H1 (cell line): Measurements from ENCODE around the gene ERH. TPM values are rescaled to one million over a fixed set of nuclear protein-coding genes. Genes with fewer than 3 reads are reported as not detected.

Source experiments
- CTCF ChIA-PET: fragments of 300-600 bp; sonication (Branson Sonifier 250); formaldehyde crosslinking; loops from one replicate; lab custom pipeline; 2021; ENCODE audit not compliant: partially characterized antibody; lab: Charles Lee
- POLR2A ChIA-PET: fragments of 300-600 bp; sonication (Branson Sonifier 250); formaldehyde crosslinking; loops from one replicate; lab custom pipeline; 2021; ENCODE audit warnings: inconsistent platforms; ENCODE audit not compliant: partially characterized antibody; lab: Charles Lee
- DNase-seq, 2 experiments: peaks; one replicate each; pipeline versions ENCODE4 v3.0.0 to v3.0.0-alpha.2; 2010 to 2022; ENCODE audit warnings: low spot score in 2 of 2, low read depth in 1 of 2, mixed read lengths in 1 of 2
- FAIRE-seq: peaks from 2 replicates; lab custom pipeline; 2011; peaks lifted over from hg19 to GRCh38; lab: Jason Lieb, UNC
- H2AFZ ChIP-seq: 2 replicates; pipeline ENCODE4 v1.8.1; 2012; ENCODE audit warnings: low read length, inconsistent platforms
- H2AK5ac ChIP-seq: 2 replicates; pipeline ENCODE4 v1.6.1; 2013; ENCODE audit warnings: low read depth, low read length
- H2BK120ac ChIP-seq: replicated peaks from 2 replicates; pipeline ENCODE3; 2013; ENCODE audit warnings: low read depth, low read length, inconsistent platforms
- H2BK12ac ChIP-seq: 2 replicates; pipeline ENCODE4 v1.6.1; 2013; ENCODE audit warnings: low read depth, low read length
- H2BK15ac ChIP-seq: 2 replicates; pipeline ENCODE4 v1.6.1; 2013; ENCODE audit warnings: low read length
- H2BK20ac ChIP-seq: 2 replicates; pipeline ENCODE4 v1.6.1; 2013; ENCODE audit warnings: low read length
- H2BK5ac ChIP-seq: 2 replicates; pipeline ENCODE4 v1.6.1; 2013; ENCODE audit warnings: low read depth, low read length
- H3K14ac ChIP-seq: 2 replicates; pipeline ENCODE4 v1.6.1; 2013; ENCODE audit warnings: inconsistent platforms; ENCODE audit not compliant: insufficient read length
- H3K18ac ChIP-seq: 2 replicates; pipeline ENCODE4 v1.6.1; 2013; ENCODE audit warnings: low read length; ENCODE audit errors: extremely low read depth
- H3K23ac ChIP-seq: 2 replicates; pipeline ENCODE4 v1.6.1; 2013; ENCODE audit warnings: inconsistent platforms; ENCODE audit not compliant: insufficient read length
- H3K23me2 ChIP-seq: 2 replicates; pipeline ENCODE4 v1.6.1; 2013; ENCODE audit warnings: low read depth, low read length
- H3K27ac ChIP-seq: 2 replicates; pipeline ENCODE4 v1.6.1; 2011; ENCODE audit warnings: low read depth, low read length, inconsistent platforms
- H3K27me3 ChIP-seq, 4 experiments: replicated peaks in 1 of 4; 1 replicate in 1 of 4; 2 replicates in 3 of 4; pipeline versions ENCODE4 v1.6.1 to v1.8.1; 2011 to 2013; ENCODE audit warnings: low read length in 3 of 4, mild to moderate bottlenecking in 3 of 4, inconsistent platforms in 2 of 4, mixed read lengths in 2 of 4, moderate library complexity in 1 of 4; ENCODE audit not compliant: control insufficient read depth in 3 of 4, insufficient read depth in 3 of 4; ENCODE audit errors: extremely low read depth in 1 of 4
- H3K36me3 ChIP-seq, 4 experiments: 2 replicates each; pipeline versions ENCODE4 v1.6.1 to v1.8.1; 2011 to 2013; ENCODE audit warnings: mild to moderate bottlenecking in 4 of 4, low read length in 3 of 4, moderate library complexity in 2 of 4, control low read depth in 1 of 4, inconsistent platforms in 1 of 4; ENCODE audit not compliant: insufficient read depth in 4 of 4, control insufficient read depth in 2 of 4
- H3K4ac ChIP-seq: replicated peaks from 2 replicates; pipeline ENCODE3; 2013; ENCODE audit warnings: low read length, low read depth, mixed read lengths, inconsistent platforms; ENCODE audit not compliant: insufficient read length
- H3K4me1 ChIP-seq, 4 experiments: replicated peaks in 1 of 4; 1 replicate in 1 of 4; 2 replicates in 3 of 4; pipeline versions ENCODE4 v1.6.1 to v1.8.1; 2011 to 2013; ENCODE audit warnings: low read length in 3 of 4, inconsistent platforms in 2 of 4, mixed read lengths in 1 of 4; ENCODE audit not compliant: insufficient read depth in 4 of 4, control insufficient read depth in 3 of 4
- H3K4me2 ChIP-seq, 2 experiments: 2 replicates each; pipeline versions ENCODE4 v1.6.1 to v1.8.1; 2011 to 2013; ENCODE audit warnings: low read depth in 2 of 2, low read length in 2 of 2, control low read depth in 1 of 2, inconsistent platforms in 1 of 2, mild to moderate bottlenecking in 1 of 2; ENCODE audit not compliant: insufficient read depth in 1 of 2
- H3K4me3 ChIP-seq, 4 experiments: fragments of 200-600, 300-600 bp in 1 of 4; sonication (generic), shearing (Covaris generic), sonication (Bioruptor Twin) in 1 of 4; 2 replicates each; pipeline versions ENCODE4 v1.5.1 to v1.8.1; 2011 to 2016; ENCODE audit warnings: low read length in 4 of 4, low read depth in 3 of 4, control low read depth in 2 of 4, inconsistent platforms in 2 of 4, mild to moderate bottlenecking in 2 of 4, mixed read lengths in 1 of 4, moderate library complexity in 1 of 4; ENCODE audit not compliant: insufficient read depth in 2 of 4; ENCODE audit errors: extremely low read depth in 1 of 4
- H3K56ac ChIP-seq: replicated peaks from 2 replicates; pipeline ENCODE3; 2013; ENCODE audit warnings: low read depth, mild to moderate bottlenecking, mixed read lengths, low read length, inconsistent platforms; ENCODE audit not compliant: insufficient read length
- H3K79me1 ChIP-seq: 2 replicates; pipeline ENCODE4 v1.6.1; 2013; ENCODE audit warnings: low read depth, low read length, control low read depth
- H3K79me2 ChIP-seq, 2 experiments: 2 replicates each; pipeline versions ENCODE4 v1.6.1 to v1.8.1; 2012 to 2013; ENCODE audit warnings: low read length in 2 of 2, mild to moderate bottlenecking in 2 of 2, inconsistent platforms in 1 of 2; ENCODE audit not compliant: insufficient read depth in 2 of 2, control insufficient read depth in 1 of 2
- H3K9ac ChIP-seq, 4 experiments: replicated peaks in 1 of 4; 1 replicate in 1 of 4; 2 replicates in 3 of 4; pipeline versions ENCODE4 v1.6.1 to v1.8.1; 2011 to 2013; ENCODE audit warnings: low read depth in 3 of 4, low read length in 3 of 4, control low read depth in 2 of 4, mild to moderate bottlenecking in 2 of 4, moderate library complexity in 2 of 4, inconsistent platforms in 1 of 4; ENCODE audit errors: extremely low read depth in 1 of 4
- H3K9me3 ChIP-seq, 2 experiments: 2 replicates each; pipeline versions ENCODE4 v1.6.1 to v1.8.1; 2012 to 2013; ENCODE audit warnings: mild to moderate bottlenecking in 2 of 2, moderate library complexity in 2 of 2, control low read depth in 1 of 2, inconsistent platforms in 1 of 2, low read depth in 1 of 2, low read length in 1 of 2, mixed read lengths in 1 of 2; ENCODE audit not compliant: insufficient read depth in 2 of 2
- H4K20me1 ChIP-seq, 2 experiments: replicated peaks in 1 of 2; 2 replicates each; pipeline versions ENCODE3 to v1.8.1; 2011 to 2013; ENCODE audit warnings: inconsistent platforms in 2 of 2, low read length in 2 of 2, mild to moderate bottlenecking in 1 of 2; ENCODE audit not compliant: insufficient read depth in 2 of 2, control insufficient read depth in 1 of 2
- H4K5ac ChIP-seq: 2 replicates; pipeline ENCODE4 v1.6.1; 2013; ENCODE audit warnings: low read length, low read depth, mixed read lengths, inconsistent platforms; ENCODE audit not compliant: insufficient read length
- H4K8ac ChIP-seq: 2 replicates; pipeline ENCODE4 v1.8.0; 2013; ENCODE audit warnings: mild to moderate bottlenecking, moderate library complexity, low read length, inconsistent platforms; ENCODE audit not compliant: insufficient read depth; ENCODE audit errors: extremely low read depth
- H4K91ac ChIP-seq: replicated peaks from 2 replicates; pipeline ENCODE3; 2013; ENCODE audit warnings: low read length, mixed read lengths, inconsistent platforms; ENCODE audit not compliant: insufficient read length
- CHD2 ChIP-seq: IDR thresholded peaks from 2 replicates; pipeline ENCODE4 v1.6.1; 2012; ENCODE audit warnings: low read length, improper control_type of control experiment
- CTBP2 ChIP-seq: IDR thresholded peaks from 2 replicates; pipeline ENCODE4 v1.7.0; 2011; ENCODE audit warnings: borderline replicate concordance, mild to moderate bottlenecking, moderate library complexity, mixed read lengths, low read length; ENCODE audit not compliant: insufficient read depth, insufficient read length
- EP300 ChIP-seq, 2 experiments: IDR thresholded peaks; 1 replicate in 1 of 2; 2 replicates in 1 of 2; pipeline ENCODE4 v1.6.1; 2011 to 2012; ENCODE audit warnings: low read depth in 2 of 2, low read length in 2 of 2, mild to moderate bottlenecking in 2 of 2, borderline replicate concordance in 1 of 2, inconsistent platforms in 1 of 2, moderate library complexity in 1 of 2
- HDAC2 ChIP-seq, 2 experiments: fragments of 300-600 bp in 1 of 2; sonication (generic) in 1 of 2; IDR thresholded peaks; 2 replicates each; pipeline ENCODE4 v1.6.1; 2011 to 2012; ENCODE audit warnings: low read depth in 2 of 2, low read length in 2 of 2, mild to moderate bottlenecking in 2 of 2, moderate library complexity in 2 of 2, borderline replicate concordance in 1 of 2, inconsistent platforms in 1 of 2
- HDAC6 ChIP-seq: IDR thresholded peaks from one replicate; pipeline ENCODE4 v1.7.1; 2012; ENCODE audit warnings: low read depth, mild to moderate bottlenecking, inconsistent platforms, low read length, moderate library complexity
- NANOG ChIP-seq: IDR thresholded peaks from 2 replicates; pipeline ENCODE4 v1.6.1; 2011; ENCODE audit warnings: low read length, low read depth, mild to moderate bottlenecking, inconsistent platforms; ENCODE audit not compliant: insufficient read depth, poor library complexity, severe bottlenecking
- POLR2A ChIP-seq, 2 experiments: IDR thresholded peaks; 1 replicate in 1 of 2; 2 replicates in 1 of 2; pipeline ENCODE4 v1.6.1; 2011; ENCODE audit warnings: low read depth in 2 of 2, low read length in 2 of 2, mild to moderate bottlenecking in 2 of 2; ENCODE audit errors: control extremely low read depth in 1 of 2
- POLR2AphosphoS5 ChIP-seq: IDR thresholded peaks from 2 replicates; pipeline ENCODE4 v1.6.1; 2011; ENCODE audit warnings: low read depth, low read length
- RBBP5 ChIP-seq: IDR thresholded peaks from 2 replicates; pipeline ENCODE4 v1.7.1; 2012; ENCODE audit warnings: low read depth, mild to moderate bottlenecking, inconsistent platforms, low read length, moderate library complexity, borderline replicate concordance
- SAP30 ChIP-seq: fragments of 300-600 bp; sonication (generic); IDR thresholded peaks from 2 replicates; pipeline ENCODE4 v1.7.1; 2012; ENCODE audit warnings: low read length, moderate library complexity, mild to moderate bottlenecking, inconsistent platforms; ENCODE audit not compliant: insufficient read depth, insufficient replicate concordance
- SP1 ChIP-seq: IDR thresholded peaks from 2 replicates; pipeline ENCODE4 v1.6.1; 2011; ENCODE audit warnings: low read depth, low read length
- TAF1 ChIP-seq: IDR thresholded peaks from 2 replicates; pipeline ENCODE4 v1.6.1; 2011; ENCODE audit warnings: mild to moderate bottlenecking, low read depth, low read length
- TEAD4 ChIP-seq: IDR thresholded peaks from 2 replicates; pipeline ENCODE4 v1.6.1; 2012; ENCODE audit warnings: low read depth, low read length, inconsistent platforms, mixed read lengths
- WGBS, 2 experiments: shearing (Covaris generic) in 1 of 2; methylation state at CpG; one replicate each; pipeline versions ENCODE4 v1.1.6 to v1.1.7; 2013 to 2015; ENCODE audit warnings: low lambda C conversion rate in 2 of 2, mixed read lengths in 2 of 2, inconsistent platforms in 1 of 2, low coverage in 1 of 2, missing lambda C conversion rate in 1 of 2; ENCODE audit not compliant: insufficient replicate concordance in 2 of 2, insufficient coverage in 1 of 2, insufficient read length in 1 of 2; ENCODE audit errors: extremely low coverage in 1 of 2, missing lambda C conversion rate in 1 of 2; 5-methylcytosine and 5-hydroxymethylcytosine counted together
- polyA plus RNA-seq, 7 experiments: library from polyadenylated mRNA; depleted of rRNA in 3 of 7; stranded (reverse) in 5 of 7; unstranded in 2 of 7; fragments of >200 nt in 5 of 7; fragments of 200-250 nt in 2 of 7; gene quantifications; 1 replicate in 5 of 7; 2 replicates in 1 of 7; 4 replicates in 1 of 7; pipeline versions ENCODE4 v1.2.1 to v1.2.3, GENCODE V29; 2011 to 2013; ENCODE audit warnings: missing spikeins in 2 of 7, mixed read lengths in 2 of 7
- total RNA-seq: library from RNA; stranded (reverse); fragmentation: NEBNext Ultra II Directional; extraction: Animal tissue kit (Norgen Biotek cat#: 25700); gene quantifications from 2 replicates; pipeline ENCODE4 v1.2.1, GENCODE V29; 2021

ERH gene
- total and polyA plus RNA-seq, 2 of the 8 experiments (the other 6 are each of a cell fraction or from before 2014, with no cell fraction given): 329 to 454 TPM

GRCh38 chr14:69342928-69343525 lies 55.1 kb downstream of the ERH start:
- Histone ChIP-seq H3K56ac (no peak overlapping the region), H3K9me3 (no peaks in the 10 kb centered on the region), H3K23ac (no peak overlapping the region), H2BK5ac (no peak overlapping the region), H2BK12ac (no peak overlapping the region), H3K79me1 (no peaks in the 10 kb centered on the region), H3K23me2 (no peaks in the 10 kb centered on the region), H2AK5ac (no peak overlapping the region), H3K79me2 (no peaks in the 10 kb centered on the region), H3K27ac (no peak overlapping the region), H2BK20ac (no peak overlapping the region), H3K27me3 (no peaks in the 10 kb centered on the region), H2BK120ac (no peak overlapping the region), H3K36me3 (no peaks in the 10 kb centered on the region), H2AFZ (no peak overlapping the region), H2BK15ac (no peak overlapping the region), H3K4ac (no peak overlapping the region), H3K18ac (no peak overlapping the region), H3K9ac (no peak overlapping the region), H3K4me3 (no peak overlapping the region), H4K20me1 (peaks cover 0 to 3% of the 10 kb centered on the region in 2 experiments), H3K14ac (no peak overlapping the region), H3K4me1 (no peaks in the 10 kb centered on the region; a peak in 1 of 7 replicates), H4K8ac (no peak overlapping the region), H3K4me2 (no peak overlapping the region), H4K91ac (no peak overlapping the region), H4K5ac (no peak overlapping the region)
- DNase-seq (no peak), FAIRE-seq (no peak)
- CTCF ChIA-PET: interaction anchor here (0.7 to 10.1 kb wide), 11 partner anchors 8 to 134 kb away, joined by 3 to 140 read pairs (median 5); partner anchors contain the start of gene GALNT16
- 91% methylated on average over 8 of the region's 8 CpGs; no CpG with 5 or more reads in 1 of the 2 experiments for WGBS, 2 experiments
- POLR2A ChIA-PET: interaction anchor here (1.0 to 2.6 kb wide), 2 partner anchors 9 to 15 kb away, joined by 3 to 5 read pairs; no protein-coding TSS in a partner anchor
- TF ChIP-seq CHD2: no peak
- no peak for TF ChIP-seq NANOG
- TF ChIP-seq EP300 (IDR thresholded peaks at IDR 0.05; ENCODE audit: borderline replicate concordance in 1 of 2, low read depth in 2 of 2, low read length in 2 of 2): no peak
- no peak for TF ChIP-seq CTBP2
- no peak for TF ChIP-seq TAF1
- no peak for TF ChIP-seq HDAC2 (IDR thresholded peaks at IDR 0.05; ENCODE audit: borderline replicate concordance in 1 of 2, low read depth in 2 of 2, low read length in 2 of 2)
- TF ChIP-seq SP1: no peak
- no peak for TF ChIP-seq SAP30
- no peak for TF ChIP-seq TEAD4
- TF ChIP-seq POLR2AphosphoS5: no peak
- TF ChIP-seq POLR2A (IDR thresholded peaks at IDR 0.05; ENCODE audit: control extremely low read depth in 1 of 2, low read depth in 2 of 2, low read length in 2 of 2): no peak
- no peak for TF ChIP-seq RBBP5
- no peak for TF ChIP-seq HDAC6
